HEK293 (cell line): ENCODE data around the gene TUBGCP6.

Experiments
- ZNF558 ChIP-seq: fragments of 450-650 bp; formaldehyde crosslinking; IDR thresholded peaks from 2 replicates; pipeline ENCODE4 v1.5.1; 2016; ENCODE audit warnings: missing biosample characterization, missing genetic modification characterization
- ZNF596 ChIP-seq: fragments of 450-650 bp; IDR thresholded peaks from 2 replicates; pipeline ENCODE4 v1.5.0; 2018; ENCODE audit warnings: missing biosample characterization, mild to moderate bottlenecking, missing genetic modification characterization, moderate library complexity

DNA sequence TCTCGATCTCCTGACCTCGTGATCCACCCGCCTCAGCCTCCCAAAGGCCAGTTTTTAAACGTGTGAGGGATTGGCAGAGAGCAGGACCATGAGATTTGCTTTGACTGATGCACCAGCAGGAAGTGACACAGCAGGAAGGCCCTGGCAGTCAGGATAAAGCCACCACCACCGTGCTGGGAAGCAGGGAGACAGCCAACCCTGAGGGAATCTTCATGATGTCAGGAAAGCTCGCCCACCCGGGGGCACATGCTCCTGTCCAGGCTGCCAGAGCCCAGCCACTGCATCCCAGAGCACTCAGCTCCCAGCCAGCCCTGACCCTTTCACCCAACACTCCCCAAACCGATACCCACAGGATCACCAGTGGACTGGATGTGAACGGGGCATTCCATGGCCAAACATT is 6.1 kb downstream of the TUBGCP6 start:
- TF ChIP-seq ZNF558: no peak
- TF ChIP-seq ZNF596 (tag by site-specific recombination): no peak
